Measurements from ENCODE around the gene TRIM52.
A peak's percentile ranks its signal among the peaks of the same experiment; 100 is the strongest.

GRCh38 chr5:181260720-181261319 lies at the start of gene TRIM52:
- TF ChIP-seq CTCF (IDR thresholded peaks at IDR 0.05) (no peak), POLR2A (IDR thresholded peaks at IDR 0.05) (peak in 1 of 2 donors; percentile 15)
